ENCODE measurements around the gene WFIKKN1.

The WFIKKN1 gene

GRCh38 chr16:606656-607307 is 24.0 kb upstream of the WFIKKN1 start:
- H3K4me3 ChIP-seq (ENCODE audit: control insufficient read depth, low read depth, low read length), result no peak overlapping the region
- no peak for DNase-seq (ENCODE audit: low read depth)
- no peak for TF ChIP-seq CTCF (IDR thresholded peaks at IDR 0.05; ENCODE audit: control insufficient read depth, insufficient read depth, low read depth, low read length, missing control alignments)

GRCh38 chr16:608019-608418 is 22.8 kb upstream of the WFIKKN1 start:
- no peak overlapping the region for H3K4me3 ChIP-seq (ENCODE audit: control insufficient read depth, low read depth, low read length)

GRCh38 chr16:609316-609715 is 21.5 kb upstream of the WFIKKN1 start:
- DNase-seq (ENCODE audit: low read depth), result no peak
- H3K4me3 ChIP-seq (ENCODE audit: control insufficient read depth, low read depth, low read length), result no peak overlapping the region
- no peak for TF ChIP-seq CTCF (IDR thresholded peaks at IDR 0.05; ENCODE audit: control insufficient read depth, insufficient read depth, low read depth, low read length, missing control alignments)

More at GRCh38 chr16:608019-608418, 22.8 kb upstream of the WFIKKN1 start:
- no peak for TF ChIP-seq CTCF (IDR thresholded peaks at IDR 0.05; ENCODE audit: control insufficient read depth, insufficient read depth, low read depth, low read length, missing control alignments)
- no peak for DNase-seq (ENCODE audit: low read depth)

GRCh38 chr16:609984-610383 is 20.8 kb upstream of the WFIKKN1 start:
- no peak for DNase-seq (ENCODE audit: low read depth)
- no peak for TF ChIP-seq CTCF (IDR thresholded peaks at IDR 0.05; ENCODE audit: control insufficient read depth, insufficient read depth, low read depth, low read length, missing control alignments)
- H3K4me3 ChIP-seq (ENCODE audit: control insufficient read depth, low read depth, low read length), result no peak overlapping the region

- DNase-seq (ENCODE audit: low read depth), result no peak
- H3K4me3 ChIP-seq (ENCODE audit: control insufficient read depth, low read depth, low read length), result no peak overlapping the region
- TF ChIP-seq CTCF (IDR thresholded peaks at IDR 0.05; ENCODE audit: control insufficient read depth, insufficient read depth, low read depth, low read length, missing control alignments), result peak; percentile 41
Measured at GRCh38 chr16:610513-611381, 20.0 kb upstream of the WFIKKN1 start.

- DNase-seq (ENCODE audit: low read depth), result no peak
- TF ChIP-seq CTCF (IDR thresholded peaks at IDR 0.05; ENCODE audit: control insufficient read depth, insufficient read depth, low read depth, low read length, missing control alignments), result no peak
- no peak overlapping the region for H3K4me3 ChIP-seq (ENCODE audit: control insufficient read depth, low read depth, low read length)
Measured at GRCh38 chr16:615122-615521, 15.7 kb upstream of the WFIKKN1 start.
